Subcutaneous adipose tissue (tissue), 4 donors: Measurements from ENCODE around the gene ARSD. TPM values are rescaled to one million over a fixed set of nuclear protein-coding genes. Genes with fewer than 3 reads are reported as not detected.

Experiments
- total RNA-seq, 4 donors: library from RNA; depleted of rRNA; stranded (reverse); fragments of >200 nt; gene quantifications; one replicate each; pipeline ENCODE4 v1.1.0, GENCODE V29; 2016
- TF ChIP-seq, protein P1 (sequence below): fragments of 450-650 bp; IDR thresholded peaks from one replicate; pipeline ENCODE4 v1.5.1; 2016; ENCODE audit warnings: low read depth, mild to moderate bottlenecking, control low read depth, antibody characterized with exemption, moderate library complexity

ARSD gene
- total RNA-seq, 4 donors from 2014 or later, result 27.1 to 35.2 (median 34.5) TPM

DNA sequence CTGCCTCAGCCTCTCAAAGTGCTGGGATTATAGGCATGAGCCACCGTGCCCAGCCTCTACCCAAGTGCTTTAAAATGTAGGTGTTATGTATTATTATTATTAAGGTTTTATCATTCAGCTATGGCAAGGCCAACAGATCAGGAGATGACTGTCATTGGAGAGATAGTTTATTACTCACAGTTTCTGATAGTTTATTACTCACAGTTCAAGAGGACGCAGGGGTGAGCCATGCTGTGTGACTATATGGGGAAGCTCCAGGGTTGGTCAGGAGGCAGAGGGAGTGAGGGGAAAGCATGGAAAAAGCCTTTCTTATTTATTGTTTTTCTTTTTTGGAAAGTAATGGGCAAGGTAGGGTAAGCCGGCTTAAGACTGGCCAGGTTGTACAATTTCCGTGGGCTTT is 25.4 kb upstream of the ARSD start:
- TF ChIP-seq, protein P1, sequence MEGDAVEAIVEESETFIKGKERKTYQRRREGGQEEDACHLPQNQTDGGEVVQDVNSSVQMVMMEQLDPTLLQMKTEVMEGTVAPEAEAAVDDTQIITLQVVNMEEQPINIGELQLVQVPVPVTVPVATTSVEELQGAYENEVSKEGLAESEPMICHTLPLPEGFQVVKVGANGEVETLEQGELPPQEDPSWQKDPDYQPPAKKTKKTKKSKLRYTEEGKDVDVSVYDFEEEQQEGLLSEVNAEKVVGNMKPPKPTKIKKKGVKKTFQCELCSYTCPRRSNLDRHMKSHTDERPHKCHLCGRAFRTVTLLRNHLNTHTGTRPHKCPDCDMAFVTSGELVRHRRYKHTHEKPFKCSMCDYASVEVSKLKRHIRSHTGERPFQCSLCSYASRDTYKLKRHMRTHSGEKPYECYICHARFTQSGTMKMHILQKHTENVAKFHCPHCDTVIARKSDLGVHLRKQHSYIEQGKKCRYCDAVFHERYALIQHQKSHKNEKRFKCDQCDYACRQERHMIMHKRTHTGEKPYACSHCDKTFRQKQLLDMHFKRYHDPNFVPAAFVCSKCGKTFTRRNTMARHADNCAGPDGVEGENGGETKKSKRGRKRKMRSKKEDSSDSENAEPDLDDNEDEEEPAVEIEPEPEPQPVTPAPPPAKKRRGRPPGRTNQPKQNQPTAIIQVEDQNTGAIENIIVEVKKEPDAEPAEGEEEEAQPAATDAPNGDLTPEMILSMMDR, result no peak

DNA sequence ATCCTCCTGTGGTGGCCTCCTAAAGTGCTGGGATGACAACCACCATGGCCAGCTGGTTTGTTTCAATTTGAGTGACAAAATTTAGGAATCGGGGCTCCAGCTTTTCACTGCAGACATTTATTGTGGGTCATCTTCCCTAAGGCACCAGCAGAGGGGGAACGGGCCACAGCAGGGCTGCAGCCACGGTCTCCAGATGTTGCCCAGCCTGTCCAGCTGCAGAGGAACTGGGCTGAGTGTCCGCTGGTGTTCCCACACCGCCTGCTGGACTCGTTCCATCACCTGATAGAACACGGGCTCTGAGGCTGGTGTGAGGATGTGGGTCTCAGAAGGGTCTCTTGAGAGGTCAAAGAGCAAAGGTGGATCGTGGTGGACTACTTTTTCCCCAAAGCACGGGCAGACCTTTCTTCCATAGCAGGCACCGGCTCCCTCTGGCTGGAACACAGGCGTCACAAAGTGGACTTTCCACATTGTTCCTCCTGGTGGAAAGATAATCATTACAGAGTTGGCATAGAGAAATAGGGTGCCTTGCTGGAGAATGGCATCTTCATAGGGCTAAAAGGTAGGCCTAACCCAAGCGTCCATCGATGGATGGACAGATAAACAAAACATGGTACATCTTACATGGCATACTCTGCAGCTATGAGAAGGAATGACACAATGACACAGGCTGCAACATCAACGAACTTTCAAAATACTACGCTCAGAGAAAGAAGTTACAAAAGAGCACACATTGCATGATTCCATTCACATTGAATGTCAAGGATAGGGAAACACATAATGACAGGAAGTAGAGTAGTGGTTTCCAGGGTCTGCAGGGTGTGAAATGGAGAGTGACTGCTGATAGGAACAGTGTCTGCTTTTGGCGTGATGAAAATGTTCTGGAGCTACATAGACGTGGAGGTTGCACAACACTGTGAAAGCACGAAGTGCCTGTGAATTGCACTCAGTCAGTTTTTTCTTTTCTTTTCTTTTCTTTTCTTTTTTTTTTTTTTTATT is 5.9 kb upstream of the ARSD start:
- TF ChIP-seq, protein P1, result no peak

DNA sequence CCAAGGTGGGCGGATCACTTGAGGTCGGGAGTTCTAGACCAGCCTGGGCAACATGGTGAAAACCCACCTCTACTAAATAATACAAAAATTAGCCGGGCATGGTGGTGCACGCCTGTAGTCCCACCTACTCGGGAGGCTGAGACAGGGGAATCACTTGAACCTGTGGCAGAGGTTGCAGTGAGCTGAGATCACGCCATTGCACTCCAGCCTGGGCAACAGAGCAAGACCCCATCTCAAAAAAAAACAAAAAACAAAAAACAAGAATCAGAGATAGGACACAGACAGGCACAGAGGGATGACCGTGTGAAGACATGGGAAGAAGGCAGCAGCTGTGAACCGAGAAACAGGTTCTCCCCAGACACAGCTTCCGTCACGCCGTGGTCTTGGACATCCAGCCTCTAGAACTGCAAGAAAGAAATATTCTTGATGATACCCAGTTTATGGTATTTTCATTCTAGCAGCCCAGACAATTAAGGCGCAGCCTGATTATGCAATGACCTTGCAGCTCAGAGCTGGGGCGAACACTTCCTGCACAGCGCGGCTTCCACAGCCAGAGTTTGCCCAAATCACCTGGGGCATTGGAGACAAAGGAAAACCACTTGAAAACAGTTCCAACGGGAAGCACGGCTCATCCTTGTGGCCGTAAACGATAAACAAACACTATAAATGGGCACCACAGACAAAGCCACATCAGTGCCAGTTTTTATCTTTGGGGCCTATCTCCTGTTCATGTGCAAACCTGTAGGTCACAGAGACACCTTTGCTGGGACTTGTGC is 4.2 kb upstream of the ARSD start:
- TF ChIP-seq, protein P1, result no peak

DNA sequence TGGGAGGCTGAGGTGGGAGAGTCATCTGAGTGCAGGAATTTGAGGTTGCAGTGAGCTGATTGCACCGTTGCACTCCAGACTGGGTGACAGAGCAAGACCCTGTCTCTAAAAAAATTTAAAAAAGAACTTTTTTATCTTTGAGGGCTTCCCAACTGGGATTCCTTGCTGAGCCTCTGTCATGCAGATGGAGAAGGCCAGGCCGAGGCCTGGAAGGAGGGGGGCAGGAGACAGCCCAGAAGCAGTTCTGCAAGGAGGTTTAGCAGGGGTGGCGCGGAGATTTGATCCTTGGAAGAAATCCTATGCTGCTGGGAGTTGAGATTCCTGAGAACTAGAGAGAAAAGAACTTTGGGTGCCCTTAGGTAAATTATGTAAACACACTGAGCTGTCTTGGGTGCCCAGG is 2.5 kb upstream of the ARSD start:
- TF ChIP-seq, protein P1, result no peak

DNA sequence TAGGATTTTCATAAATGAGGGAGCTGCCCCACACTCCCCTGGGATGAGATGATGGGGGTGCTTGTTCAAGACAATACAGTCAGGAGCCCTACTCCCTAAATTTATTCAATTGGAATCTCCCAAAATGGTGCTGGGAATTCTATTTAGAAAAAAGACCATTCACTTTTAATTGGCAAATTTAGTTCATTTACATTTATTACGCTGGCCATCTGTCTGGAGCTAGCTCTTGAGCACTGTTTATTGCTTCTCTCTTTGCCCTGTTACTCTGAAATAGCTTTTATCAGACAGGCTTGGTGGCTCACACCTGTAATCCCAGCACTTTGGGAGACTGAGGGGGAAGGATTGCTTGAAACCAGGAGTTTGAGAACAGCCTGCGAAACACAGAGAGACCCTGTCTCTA is 2.0 kb upstream of the ARSD start:
- TF ChIP-seq, protein P1, result no peak

DNA sequence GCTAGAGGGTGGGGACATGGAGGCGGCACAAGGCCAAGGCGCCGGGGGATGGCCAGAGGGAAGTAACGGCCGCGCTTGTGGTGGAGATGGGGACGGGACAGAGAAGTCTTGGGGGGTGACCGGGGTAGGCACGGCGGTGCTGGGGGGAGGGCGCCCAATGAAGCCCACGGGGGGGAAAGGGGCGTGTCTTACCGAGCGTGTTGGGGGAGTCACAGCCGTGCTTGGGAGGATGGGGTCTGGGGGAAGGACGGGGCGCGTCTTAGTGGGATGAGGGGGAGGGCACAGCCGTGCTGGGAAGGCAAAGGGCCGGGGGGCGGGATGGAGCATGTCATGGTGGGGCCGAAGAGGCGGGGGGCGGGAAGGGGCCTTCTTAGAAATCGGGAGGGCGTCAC is 952 bp downstream of the ARSD start:
- TF ChIP-seq, protein P1, result no peak

DNA sequence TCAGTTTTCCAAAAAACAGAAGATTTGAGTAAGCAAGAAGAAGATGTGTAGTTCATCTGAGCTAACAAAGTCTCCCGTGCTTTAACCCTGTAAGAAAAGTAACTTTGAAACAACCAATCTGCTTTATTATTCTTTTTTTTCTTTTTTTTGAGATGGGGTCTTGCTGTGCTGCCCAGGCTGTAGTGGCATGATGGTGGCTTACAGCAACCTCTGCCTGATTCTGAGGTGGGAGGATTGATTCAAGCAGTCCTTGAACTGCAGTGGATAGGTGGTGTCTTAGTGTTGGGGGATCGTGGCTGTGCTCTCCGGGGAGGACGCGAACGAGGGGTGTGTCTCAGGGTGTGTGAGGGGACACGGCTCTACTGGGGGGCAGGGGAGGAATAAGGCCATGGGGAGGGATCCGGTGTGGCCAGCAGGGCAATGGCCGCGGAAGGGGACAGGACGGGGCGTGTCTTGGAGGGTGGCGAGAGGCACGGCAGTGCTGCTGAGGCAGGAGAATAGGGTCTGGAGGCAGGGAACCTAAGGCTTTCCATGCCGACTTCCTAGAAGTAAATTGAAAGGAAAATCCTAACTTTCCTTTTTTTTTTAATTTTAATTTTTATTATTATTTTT is 2.4 kb downstream of the ARSD start:
- TF ChIP-seq, protein P1, result no peak
